HCT116 (cell line): ENCODE measurements around the gene EYA3. TPM values are rescaled to one million over a fixed set of nuclear protein-coding genes. Genes with fewer than 3 reads are reported as not detected.

Experiments used
- ATAC-seq: fragments of 200-7000 bp; cut with Tn5 transposase; 2 replicates; pipeline ENCODE4 v1.9.1; 2020; ENCODE audit warnings: mild to moderate bottlenecking, moderate library complexity
- BruUV-seq: library from RNA; stranded (reverse); fragments of 400-500 nt; replicated peaks from 2 replicates; lab custom pipeline; 2021; lab: Mats Ljungman, UMichigan
- CTCF ChIA-PET: fragments of 300-600 bp; sonication (Branson Sonifier 250); formaldehyde crosslinking; loops from one replicate; lab custom pipeline; 2021; ENCODE audit warnings: antibody characterized with exemption; lab: Charles Lee
- POLR2A ChIA-PET: fragments of 300-600, 350-600 bp; sonication (Branson Sonifier 250); formaldehyde crosslinking; loops from one replicate; lab custom pipeline; 2021; ENCODE audit warnings: antibody characterized with exemption; lab: Charles Lee
- RAD21 ChIA-PET, 2 experiments: fragments of 300-600 bp; sonication (Branson Sonifier 250); formaldehyde crosslinking; loops; one replicate each; lab custom pipeline; 2023; ENCODE audit warnings: low total read pairs in 2 of 2; ENCODE audit not compliant: uncharacterized antibody in 2 of 2, unreplicated experiment in 2 of 2, low non-redundant PET in 1 of 2; lab: Charles Lee
- DNase-seq: peaks from one replicate; pipeline ENCODE4 v3.0.0-alpha.2; 2010; ENCODE audit warnings: low read depth, low spot score
- H2AFZ ChIP-seq: fragments of 200-600 bp; shearing (Covaris generic), sonication (generic); 2 replicates; pipeline ENCODE4 v1.6.1; 2017; ENCODE audit warnings: low read depth, mixed run types, mixed read lengths, antibody characterized with exemption, low read length; ENCODE audit not compliant: poor library complexity, severe bottlenecking
- H3K27ac ChIP-seq: 2 replicates; pipeline ENCODE4 v1.5.1; 2012; ENCODE audit warnings: low read depth, low read length
- H3K27me3 ChIP-seq: fragments of 200-600 bp; sonication (generic); 2 replicates; pipeline ENCODE4 v1.6.1; 2016; ENCODE audit warnings: mixed run types, low read length, mixed read lengths; ENCODE audit not compliant: insufficient read depth
- H3K36me3 ChIP-seq, 2 experiments: fragments of 200-500 bp in 1 of 2; fragments of 200-600 bp in 1 of 2; sonication (Bioruptor generic) in 1 of 2; sonication (generic) in 1 of 2; 2 replicates each; pipeline versions ENCODE4 v1.5.1 to v1.6.1; 2014 to 2016; ENCODE audit warnings: low read length in 2 of 2, inconsistent platforms in 1 of 2, mixed read lengths in 1 of 2, mixed run types in 1 of 2; ENCODE audit not compliant: insufficient read depth in 2 of 2, control insufficient read depth in 1 of 2
- H3K4me1 ChIP-seq, 2 experiments: fragments of 200-600 bp in 1 of 2; sonication (generic) in 1 of 2; 2 replicates each; pipeline versions ENCODE4 v1.5.1 to v1.6.1; 2012 to 2017; ENCODE audit warnings: low read length in 2 of 2, inconsistent platforms in 1 of 2, mild to moderate bottlenecking in 1 of 2, mixed read lengths in 1 of 2, mixed run types in 1 of 2, moderate library complexity in 1 of 2; ENCODE audit not compliant: insufficient read depth in 2 of 2, control insufficient read depth in 1 of 2
- H3K4me2 ChIP-seq: fragments of 200-600 bp; sonication (generic); 2 replicates; pipeline ENCODE4 v1.6.1; 2017; ENCODE audit warnings: mixed run types, low read length, mixed read lengths
- H3K4me3 ChIP-seq, 2 experiments: fragments of 200-600 bp in 1 of 2; sonication (generic) in 1 of 2; replicated peaks in 1 of 2; 2 replicates each; pipeline ENCODE4 v1.5.1; 2011 to 2016; ENCODE audit warnings: low read length in 2 of 2, control low read depth in 1 of 2, low read depth in 1 of 2, mild to moderate bottlenecking in 1 of 2, mixed read lengths in 1 of 2, mixed run types in 1 of 2
- H3K79me2 ChIP-seq: fragments of 200-600 bp; sonication (generic); 2 replicates; pipeline ENCODE4 v1.6.1; 2017; ENCODE audit warnings: mild to moderate bottlenecking, mixed run types, low read length, moderate library complexity, mixed read lengths; ENCODE audit not compliant: insufficient read depth
- H3K9ac ChIP-seq: fragments of 200-600 bp; sonication (generic); 2 replicates; pipeline ENCODE4 v1.6.1; 2016; ENCODE audit warnings: low read length, mixed read lengths
- H3K9me2 ChIP-seq: fragments of 200-600 bp; sonication (generic), shearing (Covaris generic); 2 replicates; pipeline ENCODE4 v1.6.1; 2017; ENCODE audit warnings: mixed run types, mild to moderate bottlenecking, moderate library complexity; ENCODE audit not compliant: insufficient read depth
- H3K9me3 ChIP-seq, 2 experiments: fragments of 200-500 bp in 1 of 2; fragments of 200-600 bp in 1 of 2; sonication (Bioruptor generic) in 1 of 2; sonication (generic) in 1 of 2; 2 replicates each; pipeline ENCODE4 v1.6.1; 2014 to 2017; ENCODE audit warnings: low read length in 2 of 2, mixed read lengths in 2 of 2, inconsistent platforms in 1 of 2, low read depth in 1 of 2, mild to moderate bottlenecking in 1 of 2, mixed run types in 1 of 2, moderate library complexity in 1 of 2; ENCODE audit not compliant: control insufficient read depth in 1 of 2, insufficient read depth in 1 of 2
- H4K20me1 ChIP-seq: fragments of 200-600 bp; sonication (generic), shearing (Covaris generic); 2 replicates; pipeline ENCODE4 v1.6.1; 2017; ENCODE audit warnings: mixed run types, mild to moderate bottlenecking, moderate library complexity; ENCODE audit not compliant: insufficient read depth
- EZH2 ChIP-seq: fragments of 200-600 bp; sonication (generic); IDR thresholded peaks from 2 replicates; pipeline ENCODE4 v1.6.1; 2017; ENCODE audit warnings: antibody characterized with exemption, mixed run types
- POLR2A ChIP-seq: IDR thresholded peaks from 2 replicates; pipeline ENCODE4 v1.7.0; 2011; ENCODE audit warnings: borderline replicate concordance; ENCODE audit not compliant: insufficient read depth, insufficient read length; ENCODE audit errors: extremely low read depth
- RAD21 ChIP-seq: IDR thresholded peaks from 2 replicates; pipeline ENCODE4 v1.6.1; 2012; ENCODE audit warnings: low read depth, mild to moderate bottlenecking
- SIN3A ChIP-seq: IDR thresholded peaks from 2 replicates; pipeline ENCODE4 v1.6.1; 2012; ENCODE audit warnings: low read depth
- SP1 ChIP-seq: IDR thresholded peaks from 2 replicates; pipeline ENCODE4 v1.6.1; 2012; ENCODE audit warnings: low read depth
- TCF7L2 ChIP-seq: IDR thresholded peaks from 2 replicates; pipeline ENCODE4 v1.7.0; 2011; ENCODE audit warnings: borderline replicate concordance, inconsistent platforms; ENCODE audit not compliant: insufficient read depth, insufficient read length; ENCODE audit errors: extremely low read depth
- YY1 ChIP-seq: IDR thresholded peaks from 2 replicates; pipeline ENCODE4 v1.6.1; 2011; ENCODE audit warnings: low read length, low read depth, moderate library complexity, mild to moderate bottlenecking; ENCODE audit not compliant: insufficient replicate concordance; ENCODE audit errors: extremely low read depth
- intact Hi-C: fragments of 100-400 bp; cut with micrococcal nuclease; formaldehyde crosslinking; loops from 2 replicates; pipeline ENCODE4 v1.10.0; 2022
- total RNA-seq: library from RNA; stranded (reverse); gene quantifications from one replicate; pipeline ENCODE4 v1.2.1, GENCODE V29; 2021; ENCODE audit not compliant: unreplicated experiment
- TF ChIP-seq, protein P1 (sequence below): IDR thresholded peaks from 2 replicates; pipeline ENCODE4 v1.6.1; 2012
- TF ChIP-seq, protein P2 (sequence below), 3 experiments: fragments of 200-600 bp in 1 of 3; sonication (generic) in 1 of 3; IDR thresholded peaks in 2 of 3; conservative IDR thresholded peaks in 1 of 3; 2 replicates each; pipeline ENCODE4 v1.5.1; 2012 to 2017; ENCODE audit warnings: low read depth in 2 of 3, low read length in 2 of 3, antibody characterized with exemption in 1 of 3, borderline replicate concordance in 1 of 3, control low read depth in 1 of 3, mild to moderate bottlenecking in 1 of 3, mixed read lengths in 1 of 3, mixed run types in 1 of 3, moderate library complexity in 1 of 3; ENCODE audit not compliant: insufficient read depth in 1 of 3
- TF ChIP-seq, protein P3 (sequence below): IDR thresholded peaks from 2 replicates; pipeline ENCODE4 v1.6.1; 2012
- TF ChIP-seq, protein P4 (sequence below): IDR thresholded peaks from 2 replicates; pipeline ENCODE4 v1.6.1; 2012; ENCODE audit warnings: low read depth

The EYA3 gene
- total RNA-seq, 1 experiment from 2014 or later: 25.9 TPM

DNA sequence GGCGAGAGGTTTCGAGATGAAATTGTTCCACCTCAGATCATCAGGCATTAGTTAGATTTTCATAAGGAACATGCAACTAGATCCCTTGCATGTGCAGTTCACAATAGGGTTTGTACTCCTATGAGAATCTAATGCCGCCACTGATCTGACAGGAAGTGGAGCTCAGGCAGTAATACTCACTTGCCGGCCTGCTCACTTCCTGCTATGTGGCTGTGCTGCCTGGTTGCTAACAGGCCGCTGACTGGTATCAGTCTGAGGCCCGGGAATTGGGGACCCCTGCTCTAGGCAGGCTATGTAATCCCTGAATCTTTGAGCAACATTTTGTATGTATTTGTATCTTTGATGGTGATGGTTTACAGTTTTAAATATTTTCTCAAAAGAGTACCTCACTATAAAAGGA is 96.1 kb downstream of the EYA3 start:
- no peaks in the 10 kb centered on the region for H3K79me2 ChIP-seq
- RAD21 ChIA-PET: no interaction called here
- no peak overlapping the region for H3K27ac ChIP-seq
- DNase-seq: no peak
- no peaks in the 10 kb centered on the region for H3K27me3 ChIP-seq
- no peak overlapping the region for H2AFZ ChIP-seq
- no peaks in the 10 kb centered on the region for H3K9me2 ChIP-seq
- H3K9me3 ChIP-seq: no peaks in the 10 kb centered on the region
- CTCF ChIA-PET: no interaction called here
- intact Hi-C loops: no loop called here
- H4K20me1 ChIP-seq: no peaks in the 10 kb centered on the region
- H3K4me1 ChIP-seq: no peaks in the 10 kb centered on the region
- TF ChIP-seq, protein P1, sequence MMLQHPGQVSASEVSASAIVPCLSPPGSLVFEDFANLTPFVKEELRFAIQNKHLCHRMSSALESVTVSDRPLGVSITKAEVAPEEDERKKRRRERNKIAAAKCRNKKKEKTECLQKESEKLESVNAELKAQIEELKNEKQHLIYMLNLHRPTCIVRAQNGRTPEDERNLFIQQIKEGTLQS: no peak
- TF ChIP-seq, protein P2, sequence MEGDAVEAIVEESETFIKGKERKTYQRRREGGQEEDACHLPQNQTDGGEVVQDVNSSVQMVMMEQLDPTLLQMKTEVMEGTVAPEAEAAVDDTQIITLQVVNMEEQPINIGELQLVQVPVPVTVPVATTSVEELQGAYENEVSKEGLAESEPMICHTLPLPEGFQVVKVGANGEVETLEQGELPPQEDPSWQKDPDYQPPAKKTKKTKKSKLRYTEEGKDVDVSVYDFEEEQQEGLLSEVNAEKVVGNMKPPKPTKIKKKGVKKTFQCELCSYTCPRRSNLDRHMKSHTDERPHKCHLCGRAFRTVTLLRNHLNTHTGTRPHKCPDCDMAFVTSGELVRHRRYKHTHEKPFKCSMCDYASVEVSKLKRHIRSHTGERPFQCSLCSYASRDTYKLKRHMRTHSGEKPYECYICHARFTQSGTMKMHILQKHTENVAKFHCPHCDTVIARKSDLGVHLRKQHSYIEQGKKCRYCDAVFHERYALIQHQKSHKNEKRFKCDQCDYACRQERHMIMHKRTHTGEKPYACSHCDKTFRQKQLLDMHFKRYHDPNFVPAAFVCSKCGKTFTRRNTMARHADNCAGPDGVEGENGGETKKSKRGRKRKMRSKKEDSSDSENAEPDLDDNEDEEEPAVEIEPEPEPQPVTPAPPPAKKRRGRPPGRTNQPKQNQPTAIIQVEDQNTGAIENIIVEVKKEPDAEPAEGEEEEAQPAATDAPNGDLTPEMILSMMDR (IDR thresholded peaks at IDR 0.05 in 2 of 3, conservative IDR thresholded peaks at IDR 0.05 in 1 of 3; ENCODE audit: borderline replicate concordance in 1 of 3, insufficient read depth in 1 of 3, low read depth in 2 of 3, low read length in 2 of 3): no peak
- TF ChIP-seq EZH2: no peak
- no peak for TF ChIP-seq TCF7L2
- TF ChIP-seq, protein P3, sequence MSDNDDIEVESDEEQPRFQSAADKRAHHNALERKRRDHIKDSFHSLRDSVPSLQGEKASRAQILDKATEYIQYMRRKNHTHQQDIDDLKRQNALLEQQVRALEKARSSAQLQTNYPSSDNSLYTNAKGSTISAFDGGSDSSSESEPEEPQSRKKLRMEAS: no peak
- TF ChIP-seq SIN3A: no peak
- no peak for TF ChIP-seq SP1
- no peak for TF ChIP-seq POLR2A
- no peak for TF ChIP-seq RAD21
- TF ChIP-seq, protein P4, sequence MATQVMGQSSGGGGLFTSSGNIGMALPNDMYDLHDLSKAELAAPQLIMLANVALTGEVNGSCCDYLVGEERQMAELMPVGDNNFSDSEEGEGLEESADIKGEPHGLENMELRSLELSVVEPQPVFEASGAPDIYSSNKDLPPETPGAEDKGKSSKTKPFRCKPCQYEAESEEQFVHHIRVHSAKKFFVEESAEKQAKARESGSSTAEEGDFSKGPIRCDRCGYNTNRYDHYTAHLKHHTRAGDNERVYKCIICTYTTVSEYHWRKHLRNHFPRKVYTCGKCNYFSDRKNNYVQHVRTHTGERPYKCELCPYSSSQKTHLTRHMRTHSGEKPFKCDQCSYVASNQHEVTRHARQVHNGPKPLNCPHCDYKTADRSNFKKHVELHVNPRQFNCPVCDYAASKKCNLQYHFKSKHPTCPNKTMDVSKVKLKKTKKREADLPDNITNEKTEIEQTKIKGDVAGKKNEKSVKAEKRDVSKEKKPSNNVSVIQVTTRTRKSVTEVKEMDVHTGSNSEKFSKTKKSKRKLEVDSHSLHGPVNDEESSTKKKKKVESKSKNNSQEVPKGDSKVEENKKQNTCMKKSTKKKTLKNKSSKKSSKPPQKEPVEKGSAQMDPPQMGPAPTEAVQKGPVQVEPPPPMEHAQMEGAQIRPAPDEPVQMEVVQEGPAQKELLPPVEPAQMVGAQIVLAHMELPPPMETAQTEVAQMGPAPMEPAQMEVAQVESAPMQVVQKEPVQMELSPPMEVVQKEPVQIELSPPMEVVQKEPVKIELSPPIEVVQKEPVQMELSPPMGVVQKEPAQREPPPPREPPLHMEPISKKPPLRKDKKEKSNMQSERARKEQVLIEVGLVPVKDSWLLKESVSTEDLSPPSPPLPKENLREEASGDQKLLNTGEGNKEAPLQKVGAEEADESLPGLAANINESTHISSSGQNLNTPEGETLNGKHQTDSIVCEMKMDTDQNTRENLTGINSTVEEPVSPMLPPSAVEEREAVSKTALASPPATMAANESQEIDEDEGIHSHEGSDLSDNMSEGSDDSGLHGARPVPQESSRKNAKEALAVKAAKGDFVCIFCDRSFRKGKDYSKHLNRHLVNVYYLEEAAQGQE: no peak
- TF ChIP-seq YY1: no peak
- BruUV-seq: no TSS peak
- ATAC-seq: no peak
- no peak overlapping the region for H3K4me3 ChIP-seq
- H3K9ac ChIP-seq: no peak overlapping the region
- POLR2A ChIA-PET: no interaction called here
- H3K36me3 ChIP-seq: peaks cover 34 to 35% of the 10 kb centered on the region in 2 experiments; a peak in 3 of 4 replicates
- H3K4me2 ChIP-seq: no peak overlapping the region
